C1 segment of cervical spinal cord (tissue), 14 donors: ENCODE data around the gene ACSL3.
"Not testable (repeated sequence)": the region's sequence is repeated elsewhere in the genome, so short reads cannot be mapped to it uniquely, and the experiment has no call there.

Experiments used
- DNase-seq, 14 donors: peaks; one replicate each; lab custom pipeline; 2025; lab: John Stamatoyannopoulos, UW

ACSL3 gene

DNA sequence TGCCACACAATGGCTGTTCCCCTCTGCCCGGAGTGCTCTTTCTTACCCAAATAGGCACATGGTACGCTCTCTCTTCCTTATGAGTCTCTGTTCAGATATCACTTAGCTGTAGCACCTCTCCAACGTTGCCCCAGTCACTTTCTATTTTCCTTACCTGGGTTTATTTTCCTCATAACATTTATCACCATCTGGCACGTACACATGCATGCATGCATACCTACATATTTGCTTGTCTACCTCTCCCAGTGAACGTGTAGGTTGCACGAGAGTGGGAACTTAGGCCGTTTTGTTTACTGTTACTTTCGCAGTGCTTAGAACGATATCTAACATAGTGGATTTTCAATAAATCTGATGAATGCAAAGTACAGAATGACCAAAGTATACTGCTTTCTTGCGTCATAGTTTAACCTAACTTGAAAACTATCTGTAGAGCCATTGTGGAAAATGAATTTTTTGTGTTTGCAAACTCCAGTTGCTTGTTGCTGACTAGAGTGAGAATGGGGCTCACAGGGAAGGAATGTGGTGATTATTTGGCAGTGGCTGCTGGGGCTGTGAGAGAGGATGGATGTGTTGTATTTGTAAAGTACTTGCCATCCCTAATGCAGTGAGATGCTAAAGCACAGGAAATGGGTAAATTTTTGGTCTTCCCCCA is 47.1 kb downstream of the ACSL3 start:
- no peak for DNase-seq

DNA sequence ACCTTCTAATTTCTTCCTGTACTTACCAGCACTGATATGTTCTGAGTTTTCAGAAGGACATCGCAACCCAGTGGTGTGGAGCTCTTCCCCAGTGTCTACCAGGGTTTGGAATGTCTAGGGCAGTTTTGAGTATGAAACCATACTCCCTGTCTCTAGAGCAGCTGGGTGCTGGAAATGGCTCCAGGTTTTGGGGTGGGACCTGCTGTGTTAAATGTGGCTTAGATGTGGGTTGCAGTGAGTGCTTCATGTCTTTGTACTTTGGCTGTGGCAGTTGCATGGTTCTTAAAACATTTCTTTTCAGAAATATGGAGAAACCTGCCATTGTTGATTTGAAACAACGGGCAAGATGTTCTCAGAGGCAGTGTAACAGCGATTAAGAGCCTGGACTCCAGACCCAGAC is 48.5 kb downstream of the ACSL3 start:
- no peak for DNase-seq

DNA sequence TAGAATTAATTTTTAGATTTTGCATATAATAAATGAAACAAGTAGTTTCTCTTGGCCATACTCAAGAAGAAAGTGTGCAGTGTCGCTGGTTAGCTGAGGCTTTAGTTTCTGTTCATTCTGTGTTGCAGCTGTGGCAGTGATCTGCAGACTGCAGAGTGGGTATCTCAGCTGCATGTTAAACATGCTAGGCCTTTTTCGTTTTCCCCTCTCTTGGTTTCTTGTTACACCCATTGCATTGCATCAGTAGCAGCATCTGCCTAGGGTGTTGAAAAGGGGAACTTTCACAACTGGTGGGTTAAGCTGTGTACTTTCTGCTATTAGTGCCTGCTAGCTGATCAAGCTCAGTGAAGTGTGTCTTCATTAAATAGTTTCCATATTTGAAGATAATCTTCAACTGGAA is 51.3 kb downstream of the ACSL3 start:
- peak in 2 of 14 donors; percentile 11 to 21 for DNase-seq

DNA sequence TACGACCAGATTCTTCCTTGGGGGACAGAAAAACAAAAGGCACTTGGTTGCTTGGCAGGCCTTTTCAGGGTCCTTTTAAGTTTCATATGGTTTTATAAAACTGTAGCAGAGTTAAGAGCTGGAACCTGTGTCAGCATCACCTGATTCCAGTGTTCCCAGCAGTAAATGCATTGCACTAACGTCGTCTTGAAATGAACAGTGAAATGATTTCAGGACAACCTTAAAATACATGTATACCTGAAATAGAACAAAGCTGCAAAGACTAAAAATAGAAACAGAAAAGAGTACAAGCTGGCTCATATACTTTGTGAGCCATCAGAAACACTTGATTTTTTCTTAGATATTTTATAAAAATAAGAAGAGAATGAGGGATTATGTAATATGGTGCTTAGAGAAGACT is 51.9 kb downstream of the ACSL3 start:
- DNase-seq, result no peak

DNA sequence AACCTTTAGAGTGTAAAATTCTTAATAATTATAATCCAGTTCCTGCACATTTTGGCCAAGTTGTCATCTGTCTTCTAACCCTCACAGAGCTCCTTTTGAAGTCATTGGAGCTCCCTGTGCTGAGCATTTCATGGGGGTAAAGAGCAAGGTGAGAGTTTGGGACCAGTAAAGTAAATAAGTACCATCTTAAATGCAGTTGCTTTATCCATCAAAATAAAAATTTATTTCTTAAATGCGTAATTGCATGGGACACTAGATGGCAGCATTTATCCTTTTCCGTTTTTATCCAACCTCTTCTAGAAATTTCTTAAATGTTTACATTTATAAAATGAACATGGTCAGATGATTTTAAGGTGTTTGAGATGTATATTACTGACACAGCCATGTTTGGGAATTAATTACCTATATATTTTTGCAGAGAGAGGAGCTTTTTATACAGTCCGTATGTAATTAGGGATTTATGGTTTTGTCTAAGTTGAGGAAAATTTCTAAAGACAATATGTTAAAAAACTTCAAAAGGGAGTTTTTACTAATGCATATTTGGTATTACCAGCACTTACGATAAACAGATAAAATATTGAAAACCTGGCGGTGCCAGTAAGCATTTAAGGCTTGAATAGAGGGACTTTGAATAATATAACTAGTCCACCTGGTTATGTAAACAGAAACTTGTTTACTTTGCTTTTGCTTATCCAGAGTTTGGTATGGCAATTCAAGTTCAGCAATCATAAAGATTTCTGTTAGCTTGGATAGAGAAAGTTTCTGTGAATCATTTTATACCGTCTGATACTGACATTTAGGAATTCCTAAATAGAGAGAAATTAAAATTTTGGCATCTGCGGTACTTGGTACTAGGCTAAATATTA is 54.5 kb downstream of the ACSL3 start:
- no peak for DNase-seq

DNA sequence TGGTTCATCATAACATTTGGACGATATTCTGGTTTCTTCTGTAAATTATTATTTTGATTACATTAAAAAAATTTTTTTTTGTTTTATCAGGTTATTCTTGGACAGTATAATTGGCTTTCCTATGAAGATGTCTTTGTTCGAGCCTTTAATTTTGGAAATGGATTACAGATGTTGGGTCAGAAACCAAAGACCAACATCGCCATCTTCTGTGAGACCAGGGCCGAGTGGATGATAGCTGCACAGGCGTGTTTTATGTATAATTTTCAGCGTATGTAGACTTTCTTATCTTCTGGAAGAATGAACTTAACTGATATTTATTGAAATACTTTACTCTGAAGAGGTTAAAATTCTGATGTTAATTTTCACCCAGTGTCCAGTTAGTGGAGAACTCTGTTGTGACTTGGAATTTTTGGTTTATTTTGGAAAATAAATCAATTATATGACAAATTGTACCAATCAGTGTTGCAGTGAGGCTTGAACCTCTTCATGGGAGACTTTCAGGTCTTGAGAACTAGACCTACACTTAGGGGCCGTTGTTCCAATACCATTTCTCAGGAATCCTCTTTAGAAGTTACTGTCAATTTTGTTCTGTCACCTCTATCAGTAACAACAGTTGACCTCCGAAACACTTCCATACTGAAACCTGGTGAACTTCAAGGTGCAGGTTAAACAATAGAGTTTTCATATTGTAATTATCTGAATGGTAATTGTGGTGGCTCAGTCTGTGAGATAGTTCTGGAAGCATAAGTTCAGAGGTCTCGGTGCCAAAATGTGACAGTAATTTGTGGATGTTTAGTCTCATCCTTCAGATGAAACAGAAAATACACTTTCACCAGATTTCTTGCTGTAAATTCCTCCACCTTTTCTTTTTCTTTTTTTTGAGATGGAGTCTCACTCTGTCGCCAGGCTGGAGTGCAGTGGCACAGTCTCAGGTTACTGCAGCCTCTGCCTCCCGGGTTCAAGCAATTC is 55.7 kb downstream of the ACSL3 start:
- no peak for DNase-seq

DNA sequence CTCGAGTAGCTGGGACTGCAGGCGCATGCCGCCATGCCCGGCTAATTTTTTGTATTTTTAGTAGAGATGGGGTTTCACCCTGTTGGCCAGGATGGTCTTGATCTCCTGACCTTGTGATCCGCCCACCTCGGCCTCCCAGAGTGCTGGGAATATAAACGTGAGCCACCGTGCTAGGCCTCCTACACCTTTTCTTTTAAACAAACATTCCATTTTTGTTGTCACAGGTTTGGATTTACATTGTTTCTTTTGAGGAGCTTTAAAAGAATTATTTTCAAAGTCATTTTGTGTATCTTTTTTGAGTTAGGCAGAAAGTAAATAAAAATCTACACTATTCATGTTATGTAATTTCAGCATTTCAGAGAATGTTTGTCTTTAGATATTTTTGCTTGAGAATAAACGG is 56.4 kb downstream of the ACSL3 start:
- DNase-seq, result not testable (repeated sequence)

DNA sequence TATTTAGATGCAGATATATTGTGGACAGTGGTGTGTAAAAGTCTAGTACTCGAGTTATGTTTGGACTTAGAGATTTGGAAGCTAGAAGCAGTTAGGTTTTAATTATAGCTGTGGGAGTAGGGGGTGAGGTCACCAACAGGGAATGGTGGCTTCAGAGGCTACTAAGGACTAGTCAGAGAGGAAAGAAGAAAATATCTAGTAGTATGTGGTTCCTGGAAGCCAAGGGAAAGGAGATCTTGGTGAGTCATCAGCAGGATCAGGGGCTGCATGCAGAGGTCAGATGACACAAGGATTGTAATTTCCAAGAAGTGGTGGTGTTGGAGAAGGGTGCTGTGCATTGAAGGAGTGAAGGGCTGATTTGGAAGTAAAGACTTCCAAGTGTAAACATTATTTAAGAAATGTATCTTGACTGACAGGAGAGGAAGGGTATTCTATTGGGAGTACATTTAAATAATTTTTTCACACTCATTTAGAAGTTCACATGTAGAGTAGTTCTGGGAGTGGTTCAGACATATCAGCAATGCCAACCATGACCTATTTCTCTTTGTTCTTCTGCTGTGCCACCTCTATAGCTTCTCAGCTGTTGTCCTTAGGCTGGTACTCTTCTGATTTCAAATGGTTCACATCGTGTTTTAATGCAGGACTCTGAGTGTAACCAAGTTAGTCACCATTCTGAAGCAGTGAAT is 59.1 kb downstream of the ACSL3 start:
- DNase-seq, result no peak

DNA sequence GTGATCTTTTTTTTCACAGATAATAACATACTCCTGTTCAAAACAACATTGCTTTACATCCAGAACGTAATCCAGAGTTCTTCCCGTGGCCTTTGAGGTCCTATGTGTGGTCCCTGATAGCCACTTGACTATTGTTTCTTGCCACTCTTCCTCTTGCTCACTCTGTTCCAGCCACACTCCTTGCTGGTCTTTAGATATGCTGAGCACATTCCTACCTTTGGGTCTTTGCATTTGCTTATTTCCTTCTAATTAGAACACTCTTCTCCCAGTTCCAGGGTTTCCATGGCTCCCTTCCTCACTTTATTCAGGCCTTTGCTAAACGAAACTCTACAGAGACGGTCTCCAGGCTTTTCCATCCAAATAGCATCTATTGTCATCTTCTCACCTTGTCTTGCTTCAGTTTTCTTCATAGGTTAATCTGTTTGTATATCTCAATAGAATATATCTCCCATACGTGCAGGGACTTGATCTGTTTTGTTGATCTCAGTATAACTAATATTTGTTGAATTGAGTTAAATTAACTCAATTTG is 59.9 kb downstream of the ACSL3 start:
- DNase-seq, result no peak

DNA sequence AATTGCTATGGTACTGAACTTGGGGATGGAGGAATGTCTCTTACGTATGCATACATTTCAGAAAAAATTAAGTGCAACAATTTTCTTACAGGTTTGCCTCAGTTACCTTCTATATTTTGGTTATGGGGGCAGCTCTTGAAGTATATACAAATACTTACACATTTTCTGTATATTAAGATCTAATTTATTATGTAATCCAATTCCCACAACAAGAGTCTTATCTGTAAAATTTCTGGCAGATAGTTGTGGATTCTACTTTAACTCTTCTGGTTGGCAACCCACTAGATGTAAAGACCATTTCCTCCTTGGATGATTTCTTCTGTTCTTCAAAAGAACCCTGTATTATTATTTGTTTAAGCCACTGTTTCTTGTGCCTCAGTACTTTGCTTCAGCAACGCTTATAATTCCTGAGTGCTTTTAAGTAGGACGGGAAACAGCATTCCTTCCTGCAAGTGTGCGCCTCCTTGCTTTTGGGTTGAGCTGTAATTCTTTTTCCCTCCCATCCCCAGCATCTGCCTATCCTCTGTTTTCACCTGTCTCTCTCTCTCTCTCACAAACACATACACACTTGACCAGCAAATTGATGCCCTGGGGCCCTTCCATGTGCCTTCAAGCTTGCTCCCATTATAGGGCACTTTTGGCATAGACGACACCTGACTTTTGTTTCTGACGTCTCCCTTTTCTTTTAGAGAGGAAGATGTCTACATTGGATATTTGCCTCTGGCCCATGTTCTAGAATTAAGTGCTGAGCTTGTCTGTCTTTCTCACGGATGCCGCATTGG is 61.4 kb downstream of the ACSL3 start:
- no peak for DNase-seq

DNA sequence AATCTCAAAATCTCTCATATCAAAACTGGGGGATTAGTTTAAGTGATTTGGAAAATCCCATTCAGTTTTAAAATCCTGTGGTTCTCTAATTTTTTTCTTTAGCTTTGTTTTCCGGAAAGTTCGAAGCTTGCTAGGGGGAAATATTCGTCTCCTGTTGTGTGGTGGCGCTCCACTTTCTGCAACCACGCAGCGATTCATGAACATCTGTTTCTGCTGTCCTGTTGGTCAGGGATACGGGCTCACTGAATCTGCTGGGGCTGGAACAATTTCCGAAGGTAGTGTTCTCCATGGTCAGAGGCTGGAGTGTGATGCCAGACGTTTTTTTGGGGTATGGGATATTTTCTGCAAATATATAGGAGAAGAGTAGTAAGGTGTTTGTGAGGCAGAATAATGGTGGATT is 66.1 kb downstream of the ACSL3 start:
- DNase-seq, result no peak

DNA sequence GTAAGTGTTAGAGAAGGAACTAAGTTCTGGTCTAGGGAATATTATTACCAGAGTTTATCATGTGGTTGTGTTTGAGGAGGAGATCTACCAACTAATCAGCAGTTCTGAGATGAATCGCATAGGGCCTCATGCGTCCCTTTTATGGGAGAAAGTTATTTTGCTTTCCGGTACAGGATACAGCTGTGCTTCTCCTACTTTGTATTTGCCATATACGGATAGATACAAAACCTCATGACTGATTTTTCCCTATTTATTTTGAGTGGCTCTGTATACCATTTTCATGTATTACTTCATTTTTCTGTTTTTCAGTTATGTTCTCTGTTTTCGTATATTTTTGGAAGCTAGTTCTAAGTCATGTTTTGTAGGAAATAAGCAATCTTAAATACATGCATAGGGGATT is 66.8 kb downstream of the ACSL3 start:
- DNase-seq, result no peak

DNA sequence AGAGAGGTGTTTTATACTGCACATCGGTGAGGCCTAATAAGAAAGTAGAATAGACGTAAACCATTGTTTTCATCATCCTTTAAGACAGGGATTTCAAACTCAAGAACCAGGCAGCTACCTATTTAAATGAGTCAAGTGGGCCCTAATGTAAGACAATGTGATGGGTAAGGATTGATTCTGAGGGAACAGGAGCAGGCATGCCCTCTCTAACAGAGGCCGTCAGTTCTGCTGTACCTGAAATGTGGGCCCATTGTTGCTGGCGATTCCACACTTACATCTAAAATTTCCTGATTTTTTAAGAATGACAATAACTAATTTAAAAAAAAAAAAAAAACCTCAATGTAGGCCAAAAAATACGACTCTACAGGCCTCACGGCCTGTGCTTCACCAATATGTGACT is 67.5 kb downstream of the ACSL3 start:
- no peak for DNase-seq

DNA sequence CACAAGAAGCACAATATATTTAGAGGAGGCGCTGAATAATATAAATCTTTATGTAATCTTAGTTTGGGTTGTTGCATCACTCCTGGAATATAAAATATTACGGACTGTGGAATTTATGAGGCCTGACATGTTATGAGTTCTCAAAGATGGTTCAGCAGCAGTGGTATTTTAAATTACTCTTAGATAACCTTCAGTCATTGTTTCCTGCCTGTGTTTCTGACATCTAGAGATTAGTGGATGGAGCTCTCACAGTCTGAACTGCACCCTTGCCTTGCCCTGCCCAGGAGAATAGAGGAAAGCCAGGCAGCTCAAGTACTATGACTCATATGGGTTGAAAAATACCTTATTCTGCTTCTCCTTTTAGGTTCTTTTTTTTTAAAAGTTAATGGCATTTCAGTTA is 70.0 kb downstream of the ACSL3 start:
- DNase-seq, result no peak

DNA sequence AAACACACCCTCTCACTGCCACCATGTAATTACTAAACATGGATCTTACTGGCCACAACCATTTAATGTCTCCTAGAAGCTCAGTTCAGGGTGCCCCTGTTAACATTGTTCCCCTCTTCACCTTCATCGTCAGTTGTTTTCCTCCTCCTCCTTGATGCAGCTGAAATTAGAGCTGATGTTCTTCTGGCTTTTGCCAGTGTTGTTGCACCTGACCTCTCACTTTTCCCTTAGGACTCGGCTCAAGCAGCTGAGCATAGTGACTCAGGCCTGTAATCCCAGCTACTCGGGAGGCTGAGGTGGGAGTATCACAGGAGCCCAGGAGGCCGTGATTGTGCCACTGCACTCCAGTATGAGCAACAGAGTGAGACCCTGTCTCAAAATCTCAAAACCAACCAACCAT is 70.8 kb downstream of the ACSL3 start:
- no peak for DNase-seq

DNA sequence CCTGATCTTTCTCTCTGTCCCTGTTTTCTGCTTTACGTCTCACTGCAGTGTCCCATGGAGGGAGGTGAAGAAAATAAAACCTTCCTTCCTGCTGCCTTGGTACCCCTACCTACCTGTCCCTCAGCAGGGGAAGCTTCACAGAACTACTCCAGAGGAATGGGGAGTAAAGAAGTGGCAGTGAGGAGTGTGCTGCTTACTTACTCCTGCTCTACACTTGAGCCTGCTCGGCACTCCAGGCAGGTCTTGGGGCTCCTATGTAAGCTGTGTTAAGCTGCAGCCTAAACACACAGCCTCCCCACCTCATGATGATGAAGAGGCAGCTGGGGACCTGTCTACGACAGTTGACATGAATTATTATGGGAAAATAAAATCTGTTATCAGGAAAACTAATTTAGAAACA is 72.6 kb downstream of the ACSL3 start:
- DNase-seq, result no peak

DNA sequence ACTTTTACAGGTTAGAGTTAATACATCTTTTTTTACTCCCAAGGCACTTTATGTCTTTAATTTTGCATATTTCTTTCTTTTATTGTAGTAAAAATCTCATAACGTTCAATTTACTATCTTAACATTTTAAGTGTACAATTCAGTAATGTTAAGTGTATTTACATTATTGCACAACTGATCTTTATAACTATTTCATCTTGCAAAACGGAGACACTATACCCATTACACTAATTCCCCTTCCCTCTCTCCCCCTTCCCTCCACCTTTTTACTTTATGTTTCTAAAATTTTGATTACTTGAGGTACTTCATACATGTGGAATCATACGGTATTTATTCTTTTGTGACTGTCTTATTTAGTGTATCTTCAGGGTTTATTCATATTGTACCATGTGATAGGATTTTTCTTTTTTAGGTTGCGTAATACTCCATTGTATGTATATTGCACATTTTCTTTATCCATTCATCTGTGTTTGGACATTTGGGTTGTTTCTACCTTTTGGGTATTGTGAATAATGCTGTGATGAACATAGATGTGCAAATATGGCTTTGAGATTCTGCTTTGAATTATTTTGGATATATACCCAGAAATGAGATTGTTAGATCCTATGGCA is 75.0 kb downstream of the ACSL3 start:
- no peak for DNase-seq

DNA sequence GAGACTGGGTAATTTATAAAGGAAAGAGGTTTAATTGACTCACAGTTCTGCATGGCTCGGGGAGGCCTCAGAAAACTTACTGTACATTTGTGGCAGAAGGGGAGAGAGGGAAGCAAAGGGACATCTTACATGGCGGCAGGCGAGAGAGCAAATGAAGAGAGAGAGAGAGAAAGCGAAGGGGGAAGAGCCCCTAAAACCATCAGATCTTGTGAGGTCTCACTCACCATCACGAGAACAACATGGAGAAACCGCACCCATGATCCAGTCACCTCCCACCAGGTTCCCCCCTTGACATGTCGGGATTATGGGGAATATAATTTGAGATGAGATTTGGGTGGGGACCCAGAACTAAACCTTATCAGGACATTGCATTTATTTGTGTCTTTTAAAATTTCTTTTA is 75.9 kb downstream of the ACSL3 start:
- DNase-seq, result no peak

DNA sequence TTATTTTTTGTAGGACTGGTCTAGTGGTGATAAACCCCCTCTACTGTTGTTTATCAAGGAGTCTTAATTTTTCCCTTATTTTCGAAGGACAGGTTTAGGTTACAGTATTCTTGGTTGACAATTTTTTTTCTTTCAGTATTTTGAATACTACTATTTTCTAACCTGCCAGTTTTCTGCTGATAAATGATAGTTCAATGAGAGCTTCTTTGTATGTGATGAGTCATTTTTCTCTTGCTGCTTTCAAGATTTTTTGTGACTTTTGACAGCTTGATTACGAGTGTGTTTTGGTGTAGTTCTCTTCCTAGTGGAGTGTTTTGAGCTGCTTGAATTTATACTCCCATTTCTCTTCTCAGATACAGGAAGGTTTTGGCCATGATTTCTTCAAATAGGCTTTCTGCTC is 77.5 kb downstream of the ACSL3 start:
- DNase-seq, result no peak
